HepG2 (cell line): Measurements from ENCODE around the gene SPNS3. TPM values are rescaled to one million over a fixed set of nuclear protein-coding genes. Genes with fewer than 3 reads are reported as not detected.

Experiments
- ARHGAP35 ChIP-seq: sonication (generic); formaldehyde crosslinking; IDR thresholded peaks from 2 replicates; pipeline ENCODE4 v1.9.0; 2022; ENCODE audit warnings: mild to moderate bottlenecking, inconsistent platforms, moderate library complexity, missing genetic modification reagents, borderline replicate concordance
- CENPX ChIP-seq: sonication (generic); formaldehyde crosslinking; IDR thresholded peaks from 2 replicates; pipeline ENCODE4 v1.9.0; 2021; ENCODE audit warnings: mild to moderate bottlenecking, missing genetic modification reagents, moderate library complexity
- DPF2 ChIP-seq: sonication (generic); formaldehyde crosslinking; IDR thresholded peaks from 2 replicates; pipeline ENCODE4 v1.4.0; 2020; ENCODE audit warnings: mild to moderate bottlenecking, low read depth, missing genetic modification reagents, borderline replicate concordance
- GABPA ChIP-seq, 2 experiments: IDR thresholded peaks; 2 replicates each; pipeline ENCODE4 v1.6.1; 2011 to 2016; ENCODE audit warnings: low read depth in 2 of 2, low read length in 1 of 2, missing biosample characterization in 1 of 2, missing genetic modification characterization in 1 of 2
- HOXA7 ChIP-seq: sonication (generic); formaldehyde crosslinking; IDR thresholded peaks from 2 replicates; pipeline ENCODE4 v1.8.1; 2022; ENCODE audit warnings: mild to moderate bottlenecking, missing genetic modification reagents, moderate library complexity
- KDM2A ChIP-seq: sonication (generic); formaldehyde crosslinking; IDR thresholded peaks from 2 replicates; pipeline ENCODE4 v1.4.0; 2020; ENCODE audit warnings: low read depth, missing genetic modification reagents, borderline replicate concordance
- NFYC ChIP-seq: IDR thresholded peaks from 2 replicates; pipeline ENCODE4 v1.6.1; 2016; ENCODE audit warnings: missing genetic modification reagents, missing compliant biosample characterization
- NONO ChIP-seq, 2 experiments: fragments of 450-650 bp in 1 of 2; sonication (generic) in 1 of 2; formaldehyde crosslinking in 1 of 2; IDR thresholded peaks in 1 of 2; conservative IDR thresholded peaks in 1 of 2; 2 replicates each; pipeline versions ENCODE4 v1.6.1 to v1.8.0; 2017 to 2022; ENCODE audit warnings: mild to moderate bottlenecking in 1 of 2, missing genetic modification reagents in 1 of 2, moderate library complexity in 1 of 2
- SMAD3 ChIP-seq: sonication (generic); formaldehyde crosslinking; IDR thresholded peaks from 2 replicates; pipeline ENCODE4 v1.4.0; 2020; ENCODE audit warnings: missing genetic modification reagents
- SP2 ChIP-seq: sonication (generic); formaldehyde crosslinking; IDR thresholded peaks from 2 replicates; pipeline ENCODE4 v1.5.1; 2020; ENCODE audit warnings: mild to moderate bottlenecking, missing genetic modification reagents
- YEATS2 ChIP-seq: sonication (generic); formaldehyde crosslinking; IDR thresholded peaks from 2 replicates; pipeline ENCODE4 v1.4.0; 2020; ENCODE audit warnings: missing genetic modification reagents, borderline replicate concordance
- ZNF101 ChIP-seq: sonication (generic); formaldehyde crosslinking; IDR thresholded peaks from 2 replicates; pipeline ENCODE4 v1.4.0; 2020; ENCODE audit warnings: mild to moderate bottlenecking, low read depth, missing genetic modification reagents, borderline replicate concordance
- ZNF367 ChIP-seq: sonication (generic); formaldehyde crosslinking; IDR thresholded peaks from 2 replicates; pipeline ENCODE4 v1.4.0; 2020; ENCODE audit warnings: missing genetic modification reagents, borderline replicate concordance
- ZNF460 ChIP-seq: sonication (generic); formaldehyde crosslinking; IDR thresholded peaks from 2 replicates; pipeline ENCODE4 v1.5.1; 2020; ENCODE audit warnings: missing genetic modification reagents, mild to moderate bottlenecking, borderline replicate concordance
- ZNF501 ChIP-seq: sonication (generic); formaldehyde crosslinking; IDR thresholded peaks from 2 replicates; pipeline ENCODE4 v1.5.1; 2020; ENCODE audit warnings: mild to moderate bottlenecking, moderate library complexity, missing genetic modification reagents
- ZNF879 ChIP-seq: sonication (generic); formaldehyde crosslinking; IDR thresholded peaks from 2 replicates; pipeline ENCODE4 v1.8.1; 2023; ENCODE audit warnings: missing genetic modification reagents
- polyA plus RNA-seq, 8 experiments: library from polyadenylated mRNA; depleted of rRNA in 3 of 8; stranded (reverse) in 7 of 8; unstranded in 1 of 8; fragments of >200 nt; fragmentation: Illumina TruSeq in 4 of 8; extraction: Trizol in 4 of 8; gene quantifications; 2 replicates each; pipeline versions ENCODE4 v1.2.1 to v1.2.3, GENCODE V29; 2011 to 2016; ENCODE audit warnings: low read depth in 4 of 8, missing spikeins in 1 of 8, mixed read lengths in 1 of 8; ENCODE audit not compliant: insufficient read depth in 1 of 8
- total RNA-seq, 5 experiments: library from RNA; depleted of rRNA; stranded (reverse); fragments of >200 nt; fragmentation: Illumina TruSeq; extraction: Trizol; gene quantifications; 2 replicates each; pipeline ENCODE4 v1.2.3, GENCODE V29; 2016; ENCODE audit warnings: low read depth in 1 of 5
- TF ChIP-seq, protein P1 (sequence below): fragments of 450-650 bp; IDR thresholded peaks from 2 replicates; pipeline ENCODE4 v1.6.1; 2017; ENCODE audit warnings: mild to moderate bottlenecking
- TF ChIP-seq, protein P2 (sequence below): sonication (generic); formaldehyde crosslinking; conservative IDR thresholded peaks from 2 replicates; pipeline ENCODE4 v1.4.0; 2020; ENCODE audit warnings: missing genetic modification reagents

The SPNS3 gene
- total and polyA plus RNA-seq, 2 of the 13 experiments (the other 11 are each of a cell fraction or from before 2014, with no cell fraction given): not detected

DNA sequence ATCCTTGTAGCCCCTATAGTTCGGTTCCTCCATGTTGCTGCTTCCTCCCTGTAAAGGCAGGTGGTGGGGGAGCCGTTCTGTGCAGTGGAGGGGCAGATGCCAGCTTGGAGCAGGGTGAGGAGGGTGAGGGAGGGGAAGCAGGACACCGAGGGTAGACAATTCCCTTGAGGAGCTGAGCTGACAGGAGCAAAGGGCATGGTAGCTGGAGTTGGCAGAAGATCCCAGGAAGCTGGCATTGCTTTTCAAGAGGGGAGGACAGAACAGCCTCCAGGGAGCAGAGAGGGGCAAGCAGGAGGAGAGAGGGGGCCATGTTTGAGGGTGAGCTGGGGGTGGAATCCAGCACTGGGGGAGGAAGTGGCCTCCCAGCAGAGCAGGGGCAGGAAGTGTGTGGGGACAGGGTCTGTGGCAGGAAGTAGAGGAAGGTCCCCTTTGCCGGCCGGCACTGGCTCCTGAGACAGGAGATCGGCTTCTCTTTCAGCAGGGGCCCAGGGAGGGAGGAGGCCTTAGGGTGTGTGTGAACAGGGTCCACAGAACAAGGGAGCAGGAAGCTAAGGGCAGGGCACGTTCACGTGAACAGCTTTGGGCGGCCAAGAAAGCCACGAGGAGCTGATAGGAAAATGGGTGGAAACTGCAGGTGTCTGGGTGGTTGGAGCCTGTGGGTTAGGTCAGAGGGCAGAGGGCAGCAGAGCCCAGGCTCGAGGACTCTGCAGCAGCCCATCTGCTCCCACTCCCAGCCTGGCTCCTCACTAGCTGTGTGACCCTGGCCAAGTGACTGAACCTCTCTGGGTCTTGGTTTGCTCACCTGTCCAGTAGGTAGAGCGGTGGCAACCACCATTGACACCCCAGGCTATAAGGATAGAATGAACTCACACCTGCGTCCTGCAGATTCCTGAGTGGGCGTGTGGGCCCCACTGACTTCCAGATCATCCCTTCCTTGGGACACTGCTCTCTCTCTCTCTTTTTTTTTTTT lies 47.5 kb downstream of the SPNS3 start (continued):
- TF ChIP-seq, protein P1, sequence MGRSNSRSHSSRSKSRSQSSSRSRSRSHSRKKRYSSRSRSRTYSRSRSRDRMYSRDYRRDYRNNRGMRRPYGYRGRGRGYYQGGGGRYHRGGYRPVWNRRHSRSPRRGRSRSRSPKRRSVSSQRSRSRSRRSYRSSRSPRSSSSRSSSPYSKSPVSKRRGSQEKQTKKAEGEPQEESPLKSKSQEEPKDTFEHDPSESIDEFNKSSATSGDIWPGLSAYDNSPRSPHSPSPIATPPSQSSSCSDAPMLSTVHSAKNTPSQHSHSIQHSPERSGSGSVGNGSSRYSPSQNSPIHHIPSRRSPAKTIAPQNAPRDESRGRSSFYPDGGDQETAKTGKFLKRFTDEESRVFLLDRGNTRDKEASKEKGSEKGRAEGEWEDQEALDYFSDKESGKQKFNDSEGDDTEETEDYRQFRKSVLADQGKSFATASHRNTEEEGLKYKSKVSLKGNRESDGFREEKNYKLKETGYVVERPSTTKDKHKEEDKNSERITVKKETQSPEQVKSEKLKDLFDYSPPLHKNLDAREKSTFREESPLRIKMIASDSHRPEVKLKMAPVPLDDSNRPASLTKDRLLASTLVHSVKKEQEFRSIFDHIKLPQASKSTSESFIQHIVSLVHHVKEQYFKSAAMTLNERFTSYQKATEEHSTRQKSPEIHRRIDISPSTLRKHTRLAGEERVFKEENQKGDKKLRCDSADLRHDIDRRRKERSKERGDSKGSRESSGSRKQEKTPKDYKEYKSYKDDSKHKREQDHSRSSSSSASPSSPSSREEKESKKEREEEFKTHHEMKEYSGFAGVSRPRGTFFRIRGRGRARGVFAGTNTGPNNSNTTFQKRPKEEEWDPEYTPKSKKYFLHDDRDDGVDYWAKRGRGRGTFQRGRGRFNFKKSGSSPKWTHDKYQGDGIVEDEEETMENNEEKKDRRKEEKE: no peak
- no peak for TF ChIP-seq ZNF101 (CRISPR knock-in tag)
- no peak for TF ChIP-seq ARHGAP35 (CRISPR knock-in tag)
- no peak for TF ChIP-seq HOXA7 (CRISPR knock-in tag)
- no peak for TF ChIP-seq SMAD3 (CRISPR knock-in tag)
- no peak for TF ChIP-seq CENPX (CRISPR knock-in tag)
- TF ChIP-seq NFYC (CRISPR knock-in tag): no peak
- TF ChIP-seq GABPA (IDR thresholded peaks at IDR 0.05; ENCODE audit: low read depth, low read length): peak; percentile 54
- peak; percentile 87 for TF ChIP-seq GABPA (CRISPR knock-in tag; IDR thresholded peaks at IDR 0.05; ENCODE audit: low read depth)
- TF ChIP-seq KDM2A (CRISPR knock-in tag): no peak
- no peak for TF ChIP-seq ZNF460 (CRISPR knock-in tag)
- TF ChIP-seq NONO (IDR thresholded peaks at IDR 0.05): no peak
- TF ChIP-seq NONO (CRISPR knock-in tag; conservative IDR thresholded peaks at IDR 0.05): peak; percentile 57; the same call in 1 of the 2 replicates
- TF ChIP-seq, protein P2, sequence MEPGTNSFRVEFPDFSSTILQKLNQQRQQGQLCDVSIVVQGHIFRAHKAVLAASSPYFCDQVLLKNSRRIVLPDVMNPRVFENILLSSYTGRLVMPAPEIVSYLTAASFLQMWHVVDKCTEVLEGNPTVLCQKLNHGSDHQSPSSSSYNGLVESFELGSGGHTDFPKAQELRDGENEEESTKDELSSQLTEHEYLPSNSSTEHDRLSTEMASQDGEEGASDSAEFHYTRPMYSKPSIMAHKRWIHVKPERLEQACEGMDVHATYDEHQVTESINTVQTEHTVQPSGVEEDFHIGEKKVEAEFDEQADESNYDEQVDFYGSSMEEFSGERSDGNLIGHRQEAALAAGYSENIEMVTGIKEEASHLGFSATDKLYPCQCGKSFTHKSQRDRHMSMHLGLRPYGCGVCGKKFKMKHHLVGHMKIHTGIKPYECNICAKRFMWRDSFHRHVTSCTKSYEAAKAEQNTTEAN (CRISPR knock-in tag): no peak
- TF ChIP-seq ZNF367: no peak
- peak; percentile 13; the same call in 1 of the 2 replicates for TF ChIP-seq YEATS2 (CRISPR knock-in tag)
- no peak for TF ChIP-seq SP2
- TF ChIP-seq ZNF879 (CRISPR knock-in tag): no peak
- no peak for TF ChIP-seq ZNF501
- peak; percentile 18; the same call in 1 of the 2 replicates for TF ChIP-seq DPF2 (CRISPR knock-in tag)
